Tibial nerve (tissue), 4 donors: Measurements from ENCODE around the gene SCN3A. TPM values are rescaled to one million over a fixed set of nuclear protein-coding genes. Genes with fewer than 3 reads are reported as not detected.

Experiments used
- DNase-seq, 2 donors: peaks; one replicate each; pipeline ENCODE4 v3.0.0-alpha.2; 2019; ENCODE audit warnings: low spot score in 2 of 2
- H3K27ac ChIP-seq, 4 donors: fragments of 200-600 bp; sonication (generic) in 3 of 4; one replicate each; pipeline ENCODE4 v1.5.1; 2017 to 2019; ENCODE audit warnings: mild to moderate bottlenecking in 1 of 4
- H3K27me3 ChIP-seq, 2 donors: fragments of 200-600 bp; sonication (generic) in 1 of 2; one replicate each; pipeline versions ENCODE4 v1.5.1 to v1.6.0; 2017 to 2019
- H3K36me3 ChIP-seq, 3 donors: fragments of 200-600 bp; sonication (generic); one replicate each; pipeline ENCODE4 v1.5.1; 2018 to 2019
- H3K4me1 ChIP-seq, 4 donors: fragments of 200-600 bp; sonication (generic) in 3 of 4; one replicate each; pipeline ENCODE4 v1.5.1; 2017 to 2019
- H3K4me3 ChIP-seq, 4 donors: fragments of 200-600 bp; sonication (generic) in 3 of 4; one replicate each; pipeline ENCODE4 v1.5.1; 2017 to 2019; ENCODE audit warnings: mild to moderate bottlenecking in 1 of 4, moderate library complexity in 1 of 4
- H3K9me3 ChIP-seq, 4 donors: fragments of 200-600 bp; sonication (generic) in 3 of 4; one replicate each; pipeline ENCODE4 v1.5.1; 2017 to 2019
- EP300 ChIP-seq, 2 donors: sonication (generic); formaldehyde crosslinking; IDR thresholded peaks; one replicate each; pipeline ENCODE4 v1.6.1; 2017; ENCODE audit warnings: antibody characterized with exemption in 2 of 2, mild to moderate bottlenecking in 1 of 2
- POLR2A ChIP-seq, 2 donors: fragments of 450-650 bp; IDR thresholded peaks; one replicate each; pipeline ENCODE4 v1.6.1; 2017; ENCODE audit warnings: antibody characterized with exemption in 2 of 2, mild to moderate bottlenecking in 2 of 2, moderate library complexity in 2 of 2
- WGBS, 2 donors: methylation state at CpG; one replicate each; pipeline ENCODE4 v1.1.5; 2018; 5-methylcytosine and 5-hydroxymethylcytosine counted together
- total RNA-seq, 4 donors: library from RNA; depleted of rRNA; stranded (reverse); fragments of >200 nt; gene quantifications; one replicate each; pipeline ENCODE4 v1.1.0, GENCODE V29; 2016
- TF ChIP-seq, protein P1 (sequence below), 5 experiments: fragments of 200-600 bp in 3 of 5; fragments of 450-650 bp in 2 of 5; sonication (generic) in 3 of 5; IDR thresholded peaks; one replicate each; pipeline ENCODE4 v1.5.1; 2016 to 2019; ENCODE audit warnings: antibody characterized with exemption in 5 of 5, mild to moderate bottlenecking in 3 of 5, moderate library complexity in 2 of 5

Gene SCN3A
- total RNA-seq, 4 donors from 2014 or later = 1.8 to 4.2 (median 2.7) TPM

GRCh38 chr2:165240916-165241315 lies 37.1 kb upstream of the SCN3A start:
- Histone ChIP-seq H3K27ac (no peak overlapping the region), H3K36me3 (no peaks in the 10 kb centered on the region), H3K27me3 (no peaks in the 10 kb centered on the region), H3K9me3 (no peaks in the 10 kb centered on the region), H3K4me1 (no peaks in the 10 kb centered on the region), H3K4me3 (no peak overlapping the region)
- WGBS, 2 donors = 85 to 86% methylated on average over 2 of the region's 2 CpGs
- no peak for DNase-seq
- TF ChIP-seq, protein P1, sequence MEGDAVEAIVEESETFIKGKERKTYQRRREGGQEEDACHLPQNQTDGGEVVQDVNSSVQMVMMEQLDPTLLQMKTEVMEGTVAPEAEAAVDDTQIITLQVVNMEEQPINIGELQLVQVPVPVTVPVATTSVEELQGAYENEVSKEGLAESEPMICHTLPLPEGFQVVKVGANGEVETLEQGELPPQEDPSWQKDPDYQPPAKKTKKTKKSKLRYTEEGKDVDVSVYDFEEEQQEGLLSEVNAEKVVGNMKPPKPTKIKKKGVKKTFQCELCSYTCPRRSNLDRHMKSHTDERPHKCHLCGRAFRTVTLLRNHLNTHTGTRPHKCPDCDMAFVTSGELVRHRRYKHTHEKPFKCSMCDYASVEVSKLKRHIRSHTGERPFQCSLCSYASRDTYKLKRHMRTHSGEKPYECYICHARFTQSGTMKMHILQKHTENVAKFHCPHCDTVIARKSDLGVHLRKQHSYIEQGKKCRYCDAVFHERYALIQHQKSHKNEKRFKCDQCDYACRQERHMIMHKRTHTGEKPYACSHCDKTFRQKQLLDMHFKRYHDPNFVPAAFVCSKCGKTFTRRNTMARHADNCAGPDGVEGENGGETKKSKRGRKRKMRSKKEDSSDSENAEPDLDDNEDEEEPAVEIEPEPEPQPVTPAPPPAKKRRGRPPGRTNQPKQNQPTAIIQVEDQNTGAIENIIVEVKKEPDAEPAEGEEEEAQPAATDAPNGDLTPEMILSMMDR (IDR thresholded peaks at IDR 0.05) = no peak
- TF ChIP-seq EP300 (IDR thresholded peaks at IDR 0.05) (no peak), POLR2A (IDR thresholded peaks at IDR 0.05) (no peak)

- 72 to 73% methylated on average over 4 of the region's 4 CpGs for WGBS, 2 donors
- no peak overlapping the region for H3K27ac ChIP-seq
- H3K9me3 ChIP-seq = no peaks in the 10 kb centered on the region
- H3K36me3 ChIP-seq = no peaks in the 10 kb centered on the region
- H3K4me3 ChIP-seq = no peak overlapping the region
- TF ChIP-seq EP300 (IDR thresholded peaks at IDR 0.05) (no peak), POLR2A (IDR thresholded peaks at IDR 0.05) (no peak)
- TF ChIP-seq, protein P1 (IDR thresholded peaks at IDR 0.05) = no peak
- DNase-seq = no peak
- H3K27me3 ChIP-seq = no peaks in the 10 kb centered on the region
- no peaks in the 10 kb centered on the region for H3K4me1 ChIP-seq
These were observed 36.1 kb upstream of the SCN3A start for GRCh38 chr2:165239856-165240515.

DNA sequence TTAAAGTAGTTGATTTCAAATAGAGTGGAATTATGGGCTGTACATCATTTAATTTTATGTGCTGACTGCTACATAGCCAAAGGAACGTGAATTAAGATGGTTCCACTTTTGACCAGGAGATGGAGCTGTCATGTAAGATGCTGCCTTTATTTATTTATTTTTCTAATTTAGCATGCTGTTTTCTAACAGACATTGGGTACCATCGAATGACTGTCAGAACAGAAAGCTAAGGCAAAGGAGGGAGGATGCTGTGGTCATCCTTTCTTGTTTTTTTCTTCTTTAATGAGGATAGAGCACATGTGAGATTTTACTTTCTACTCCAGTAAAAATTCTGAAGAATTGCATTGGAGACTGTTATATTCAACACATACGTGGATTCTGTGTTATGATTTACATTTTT lies 35.4 kb upstream of the SCN3A start, which contains the start of gene SCN2A:
Gene SCN2A, plus strand, starts transcription at position 185 of the 400 bp plus-strand sequence. CDS start 56,410 bp downstream, outside the sequence.
- no peaks in the 10 kb centered on the region for H3K4me1 ChIP-seq
- no peaks in the 10 kb centered on the region for H3K9me3 ChIP-seq
- TF ChIP-seq EP300 (IDR thresholded peaks at IDR 0.05) (no peak), POLR2A (IDR thresholded peaks at IDR 0.05) (no peak)
- TF ChIP-seq, protein P1 (IDR thresholded peaks at IDR 0.05) = peak; percentile 28 to 51 (median 37)
- DNase-seq = peak in 1 of 2 donors; percentile 60
- H3K27ac ChIP-seq = no peak within 1 kb of the TSS
- no peak within 1 kb of the TSS for H3K4me3 ChIP-seq
- no peaks in the 10 kb centered on the region for H3K27me3 ChIP-seq
- no peaks in the 10 kb centered on the region for H3K36me3 ChIP-seq
- WGBS, 2 donors = 31 to 37% methylated on average over 3 of the region's 3 CpGs

- TF ChIP-seq POLR2A (IDR thresholded peaks at IDR 0.05) = no peak
- TF ChIP-seq EP300 (IDR thresholded peaks at IDR 0.05) = no peak
- TF ChIP-seq, protein P1 (IDR thresholded peaks at IDR 0.05) = no peak
- no peak for DNase-seq
- Histone ChIP-seq H3K4me3 (no peak overlapping the region), H3K27ac (no peak overlapping the region), H3K27me3 (no peaks in the 10 kb centered on the region), H3K4me1 (no peaks in the 10 kb centered on the region), H3K36me3 (no peaks in the 10 kb centered on the region), H3K9me3 (no peaks in the 10 kb centered on the region)
- WGBS, 2 donors = 7 to 8% methylated on average over 3 of the region's 3 CpGs
These were observed 34.4 kb upstream of the SCN3A start for GRCh38 chr2:165238295-165238694.

DNA sequence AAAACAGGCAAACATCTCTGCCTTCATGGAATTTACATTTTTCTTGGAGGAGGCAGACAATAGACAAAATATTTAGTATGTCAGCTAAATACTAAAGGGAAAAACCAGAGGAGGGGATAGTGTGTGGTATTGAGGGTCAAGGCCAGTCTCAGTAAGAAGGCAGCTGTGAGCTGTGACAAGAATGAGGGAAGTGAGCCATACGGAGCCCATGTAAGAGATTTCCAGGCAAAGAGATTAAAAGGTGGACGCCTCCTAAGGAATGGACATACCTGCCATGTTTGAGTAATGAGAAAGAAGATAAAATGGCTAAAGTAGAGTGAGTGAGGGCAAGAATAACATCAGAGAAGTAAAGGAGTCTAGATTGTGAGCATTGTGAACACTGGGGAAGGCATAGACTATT lies 33.2 kb upstream of the SCN3A start:
- no peak for TF ChIP-seq POLR2A (IDR thresholded peaks at IDR 0.05)
- TF ChIP-seq, protein P1 (IDR thresholded peaks at IDR 0.05) = no peak
- no peak for TF ChIP-seq EP300 (IDR thresholded peaks at IDR 0.05)
- 51 to 60% methylated on average over 2 of the region's 2 CpGs for WGBS, 2 donors
- H3K27ac ChIP-seq = no peak overlapping the region
- no peaks in the 10 kb centered on the region for H3K4me1 ChIP-seq
- no peaks in the 10 kb centered on the region for H3K27me3 ChIP-seq
- no peaks in the 10 kb centered on the region for H3K36me3 ChIP-seq
- H3K4me3 ChIP-seq = no peak overlapping the region
- H3K9me3 ChIP-seq = no peaks in the 10 kb centered on the region
- DNase-seq = no peak
